Activated B cell treated with CpG ODN at 0.5 μM for 24 hours (primary cell): ENCODE data around the gene ADAMTS7. TPM values are rescaled to one million over a fixed set of nuclear protein-coding genes. Genes with fewer than 3 reads are reported as not detected.
"Not testable (repeated sequence)": the region's sequence is repeated elsewhere in the genome, so short reads cannot be mapped to it uniquely, and the experiment has no call there.

Source experiments
- ATAC-seq: fragments of 200-7000 bp; cut with Tn5 transposase; one replicate; pipeline ENCODE4 v1.10.0; 2021; ENCODE audit warnings: low read depth, mild to moderate bottlenecking, moderate library complexity
- CTCF ChIA-PET: fragments of 350-600 bp; sonication (Branson Sonifier 250); formaldehyde crosslinking; loops from one replicate; lab custom pipeline; 2021; ENCODE audit warnings: antibody characterized with exemption; lab: Charles Lee
- POLR2A ChIA-PET: fragments of 350-600 bp; sonication (Branson Sonifier 250); formaldehyde crosslinking; loops from one replicate; lab custom pipeline; 2021; ENCODE audit warnings: antibody characterized with exemption; lab: Charles Lee
- DNase-seq: peaks from one replicate; pipeline ENCODE4 v3.0.0; 2022
- H3K27ac Mint-ChIP-seq: one replicate; pipeline ENCODE4 v1.8.0; 2020; ENCODE audit warnings: mixed read lengths
- H3K27me3 Mint-ChIP-seq: one replicate; pipeline ENCODE4 v1.8.0; 2021; ENCODE audit warnings: mixed read lengths
- H3K36me3 Mint-ChIP-seq: one replicate; pipeline ENCODE4 v1.8.0; 2021; ENCODE audit warnings: low read depth, mixed read lengths
- H3K4me1 Mint-ChIP-seq: one replicate; pipeline ENCODE4 v1.8.0; 2021; ENCODE audit warnings: mixed read lengths
- H3K4me3 Mint-ChIP-seq: one replicate; pipeline ENCODE4 v1.8.0; 2020; ENCODE audit warnings: mild to moderate bottlenecking, mixed read lengths
- H3K9me3 Mint-ChIP-seq: one replicate; pipeline ENCODE4 v1.8.0; 2020; ENCODE audit warnings: mixed read lengths
- CTCF ChIP-seq: fragments of 200-600 bp; IDR thresholded peaks from one replicate; pipeline ENCODE4 v1.8.0; 2022; ENCODE audit warnings: antibody characterized with exemption, mild to moderate bottlenecking
- intact Hi-C: fragments of 100-400 bp; cut with micrococcal nuclease; formaldehyde crosslinking; loops from one replicate; pipeline ENCODE4 v1.15.1; 2024
- total RNA-seq: library from RNA; stranded (reverse); gene quantifications from 2 replicates; pipeline ENCODE4 v1.2.3, GENCODE V29; 2022

Gene ADAMTS7
- total RNA-seq, 1 donor from 2014 or later, result 14.1 TPM

GRCh38 chr15:78752492-78753358 lies 58.5 kb downstream of the ADAMTS7 start:
- Mint-ChIP-seq H3K27me3 (no peaks in the 10 kb centered on the region), H3K36me3 (no peaks in the 10 kb centered on the region), H3K4me1 (peaks cover 26% of the 10 kb centered on the region), H3K4me3 (no peak overlapping the region), H3K9me3 (no peaks in the 10 kb centered on the region), H3K27ac (no peak overlapping the region)
- POLR2A ChIA-PET, result no interaction called here
- DNase-seq, result no peak
- TF ChIP-seq CTCF, result no peak
- ATAC-seq, result no peak
- CTCF ChIA-PET, result no interaction called here
- intact Hi-C loops, result no loop called here

GRCh38 chr15:78751602-78751979 lies 59.7 kb downstream of the ADAMTS7 start:
- POLR2A ChIA-PET, result interaction anchor here (1.0 to 1.2 kb wide), 2 partner anchors 10 to 60 kb away, joined by 3 read pairs; partner anchors contain the start of gene ADAMTS7
- intact Hi-C loops, result loop anchor here (1.0 to 2.0 kb wide), 4 partner anchors 42 to 638 kb away; no protein-coding TSS in a partner anchor
- H3K36me3 Mint-ChIP-seq, result no peaks in the 10 kb centered on the region
- H3K27me3 Mint-ChIP-seq, result no peaks in the 10 kb centered on the region
- DNase-seq (no peak), ATAC-seq (no peak)
- peaks cover 15% of the 10 kb centered on the region for H3K4me1 Mint-ChIP-seq
- H3K9me3 Mint-ChIP-seq, result no peaks in the 10 kb centered on the region
- no peak overlapping the region for H3K27ac Mint-ChIP-seq
- CTCF ChIA-PET, result interaction anchor here (1.0 to 1.9 kb wide), 5 partner anchors 57 to 274 kb away, joined by 3 to 10 read pairs (median 4); partner anchors contain the start of gene ADAMTS7
- no peak overlapping the region for H3K4me3 Mint-ChIP-seq
- TF ChIP-seq CTCF, result no peak

- H3K9me3 Mint-ChIP-seq, H3K36me3 Mint-ChIP-seq, H3K27ac Mint-ChIP-seq, H3K27me3 Mint-ChIP-seq: not testable (repeated sequence)
- POLR2A ChIA-PET, result interaction anchor here (1.0 to 1.2 kb wide), 2 partner anchors 10 to 61 kb away, joined by 3 read pairs; partner anchors contain the start of gene ADAMTS7
- peak; percentile 91 for DNase-seq
- Mint-ChIP-seq H3K4me1 (peaks cover 11% of the 10 kb centered on the region), H3K4me3 (peak overlapping the region; percentile 44)
- intact Hi-C loops, result loop anchor here (1.0 to 2.0 kb wide), 4 partner anchors 42 to 638 kb away; no protein-coding TSS in a partner anchor
- CTCF ChIA-PET, result interaction anchor here (1.0 to 1.9 kb wide), 6 partner anchors 10 to 274 kb away, joined by 3 to 10 read pairs (median 4); partner anchors contain the start of gene ADAMTS7
- peak; percentile 100 for ATAC-seq
These were observed 60.2 kb downstream of the ADAMTS7 start for GRCh38 chr15:78750974-78751601.

GRCh38 chr15:78750566-78750965 lies 60.7 kb downstream of the ADAMTS7 start:
- ChIA-PET POLR2A (interaction anchor here (1.0 to 1.2 kb wide), 2 partner anchors 11 to 61 kb away, joined by 3 read pairs; partner anchors contain the start of gene ADAMTS7), CTCF (interaction anchor here (1.0 to 1.9 kb wide), 6 partner anchors 9 to 275 kb away, joined by 3 to 10 read pairs (median 4); partner anchors contain the start of gene ADAMTS7)
- Mint-ChIP-seq H3K9me3 (no peaks in the 10 kb centered on the region), H3K4me3 (peak overlapping the region; percentile 44), H3K27ac (peak overlapping the region; percentile 18), H3K4me1 (peaks cover 8% of the 10 kb centered on the region), H3K27me3 (no peaks in the 10 kb centered on the region), H3K36me3 (no peaks in the 10 kb centered on the region)
- ATAC-seq (no peak), DNase-seq (no peak)
- no peak for TF ChIP-seq CTCF
- intact Hi-C loops, result loop anchor here (2.0 kb wide), 1 partner anchor 442 kb away; no protein-coding TSS in a partner anchor

GRCh38 chr15:78749831-78750230 lies 61.4 kb downstream of the ADAMTS7 start:
- ATAC-seq (no peak), DNase-seq (no peak)
- CTCF ChIA-PET, result interaction anchor here (1.2 to 1.9 kb wide), 2 partner anchors 12 to 61 kb away, joined by 3 to 10 read pairs; partner anchors contain the start of gene ADAMTS7
- Mint-ChIP-seq H3K27ac (no peak overlapping the region), H3K4me1 (peaks cover 8% of the 10 kb centered on the region), H3K27me3 (no peaks in the 10 kb centered on the region), H3K36me3 (no peaks in the 10 kb centered on the region), H3K4me3 (no peak overlapping the region), H3K9me3 (no peaks in the 10 kb centered on the region)
- no peak for TF ChIP-seq CTCF
- POLR2A ChIA-PET, result no interaction called here
- intact Hi-C loops, result loop anchor here (2.0 kb wide), 1 partner anchor 441 kb away; no protein-coding TSS in a partner anchor

- H3K36me3 Mint-ChIP-seq, H3K27ac Mint-ChIP-seq, H3K27me3 Mint-ChIP-seq, DNase-seq, intact Hi-C loops, ATAC-seq, H3K4me1 Mint-ChIP-seq, H3K4me3 Mint-ChIP-seq, POLR2A ChIA-PET, CTCF ChIA-PET, H3K9me3 Mint-ChIP-seq: not testable (repeated sequence)
These were observed 63.4 kb downstream of the ADAMTS7 start for GRCh38 chr15:78747877-78748276.

GRCh38 chr15:78741674-78742073 lies 69.6 kb downstream of the ADAMTS7 start:
- POLR2A ChIA-PET, ATAC-seq: not testable (repeated sequence)

More at GRCh38 chr15:78741674-78742073, 69.6 kb downstream of the ADAMTS7 start:
- H3K27ac Mint-ChIP-seq, intact Hi-C loops, H3K27me3 Mint-ChIP-seq, H3K36me3 Mint-ChIP-seq, DNase-seq, H3K4me3 Mint-ChIP-seq, H3K4me1 Mint-ChIP-seq, H3K9me3 Mint-ChIP-seq: not testable (repeated sequence)
- CTCF ChIA-PET, result interaction anchor here (1.2 kb wide), 1 partner anchor 9 kb away, joined by 3 read pairs; no protein-coding TSS in a partner anchor
